Measurements from ENCODE around the gene ZNF784. TPM values are rescaled to one million over a fixed set of nuclear protein-coding genes. Genes with fewer than 3 reads are reported as not detected.
A peak's percentile ranks its signal among the peaks of the same experiment; 100 is the strongest.

Gene ZNF784
- 10 to 100 TPM in 3 of 4 donors, 1 to 10 TPM in 1; 9.1 to 15.0 (median 12.9) TPM for polyA plus RNA-seq (ENCODE audit: insufficient read length in 4 of 4)

GRCh38 chr19:55624109-55625003, at the start of gene ZNF784:
Gene ZNF784 (minus strand): TSS chr19:55624566. CDS start chr19:55624561, 5 bp downstream.
- peak in 1 of 4 donors; percentile 82 for DNase-seq (ENCODE audit: low read depth in 4 of 4, low spot score in 2 of 4)

GRCh38 chr19:55673889-55674288, 49.5 kb upstream of the ZNF784 start:
- DNase-seq (ENCODE audit: low read depth in 4 of 4, low spot score in 2 of 4): no peak

- no peak for DNase-seq (ENCODE audit: low read depth in 4 of 4, low spot score in 2 of 4)
Measured at GRCh38 chr19:55673465-55673864, 49.1 kb upstream of the ZNF784 start.

- DNase-seq (ENCODE audit: low read depth in 4 of 4, low spot score in 2 of 4): no peak
Measured at GRCh38 chr19:55672418-55672817, 48.1 kb upstream of the ZNF784 start.

- DNase-seq (ENCODE audit: low read depth in 4 of 4, low spot score in 2 of 4): no peak
Measured at GRCh38 chr19:55671054-55671378, 46.6 kb upstream of the ZNF784 start.

GRCh38 chr19:55670280-55671053, 46.1 kb upstream of the ZNF784 start:
- DNase-seq (ENCODE audit: low read depth in 4 of 4, low spot score in 2 of 4): no peak

- no peak for DNase-seq (ENCODE audit: low read depth in 4 of 4, low spot score in 2 of 4)
Measured at GRCh38 chr19:55669418-55670279, 45.3 kb upstream of the ZNF784 start.

- DNase-seq (ENCODE audit: low read depth in 4 of 4, low spot score in 2 of 4): no peak
Measured at GRCh38 chr19:55668603-55669348, 44.4 kb upstream of the ZNF784 start.

GRCh38 chr19:55667958-55668357, 43.6 kb upstream of the ZNF784 start:
- DNase-seq (ENCODE audit: low read depth in 4 of 4, low spot score in 2 of 4): no peak

GRCh38 chr19:55667511-55667910, 43.1 kb upstream of the ZNF784 start:
- DNase-seq (ENCODE audit: low read depth in 4 of 4, low spot score in 2 of 4): no peak

- no peak for DNase-seq (ENCODE audit: low read depth in 4 of 4, low spot score in 2 of 4)
Measured at GRCh38 chr19:55667006-55667381, 42.6 kb upstream of the ZNF784 start.

GRCh38 chr19:55666343-55667005, 42.1 kb upstream of the ZNF784 start:
- DNase-seq (ENCODE audit: low read depth in 4 of 4, low spot score in 2 of 4): no peak

- DNase-seq (ENCODE audit: low read depth in 4 of 4, low spot score in 2 of 4): no peak
Measured at GRCh38 chr19:55663846-55664536, 39.6 kb upstream of the ZNF784 start.

GRCh38 chr19:55661826-55662225, 37.5 kb upstream of the ZNF784 start:
- DNase-seq (ENCODE audit: low read depth in 4 of 4, low spot score in 2 of 4): no peak

- DNase-seq (ENCODE audit: low read depth in 4 of 4, low spot score in 2 of 4): no peak
Measured at GRCh38 chr19:55660991-55661390, 36.6 kb upstream of the ZNF784 start.

GRCh38 chr19:55660404-55660803, 36.0 kb upstream of the ZNF784 start:
- no peak for DNase-seq (ENCODE audit: low read depth in 4 of 4, low spot score in 2 of 4)

GRCh38 chr19:55659822-55660221, 35.5 kb upstream of the ZNF784 start:
- DNase-seq (ENCODE audit: low read depth in 4 of 4, low spot score in 2 of 4): no peak

GRCh38 chr19:55658846-55659459, 34.6 kb upstream of the ZNF784 start:
- no peak for DNase-seq (ENCODE audit: low read depth in 4 of 4, low spot score in 2 of 4)

All from left renal cortex interstitium (tissue), 4 donors.